Spleen (tissue), 7 donors: ENCODE measurements around the gene GPR137.

Experiments used
- POLR2A ChIP-seq, 3 donors: fragments of 450-650 bp; IDR thresholded peaks; one replicate each; pipeline ENCODE4 v1.5.1; 2017; ENCODE audit warnings: antibody characterized with exemption in 3 of 3, mild to moderate bottlenecking in 1 of 3
- POLR2AphosphoS5 ChIP-seq, 3 donors: sonication (generic); formaldehyde crosslinking; IDR thresholded peaks; one replicate each; pipeline ENCODE4 v1.5.1; 2017; ENCODE audit warnings: antibody characterized with exemption in 3 of 3
- TF ChIP-seq, protein P1 (sequence below), 11 experiments: fragments of 200-600 bp in 7 of 11; fragments of 450-650 bp in 4 of 11; sonication (generic) in 4 of 11; IDR thresholded peaks in 8 of 11; conservative IDR thresholded peaks in 3 of 11; 1 replicate in 7 of 11; 2 replicates in 4 of 11; pipeline versions ENCODE4 v1.4.0 to v1.8.0; 2016 to 2021; ENCODE audit warnings: antibody characterized with exemption in 11 of 11, inconsistent platforms in 4 of 11, mild to moderate bottlenecking in 1 of 11
- donor health status: DM: no; HTN: no; CAD: no; lungs with moderate emphysema.
- donor health status: DM: no; HTN: no; CAD: no.
- donor health status: DM: no; HTN: no; CAD: no.

DNA sequence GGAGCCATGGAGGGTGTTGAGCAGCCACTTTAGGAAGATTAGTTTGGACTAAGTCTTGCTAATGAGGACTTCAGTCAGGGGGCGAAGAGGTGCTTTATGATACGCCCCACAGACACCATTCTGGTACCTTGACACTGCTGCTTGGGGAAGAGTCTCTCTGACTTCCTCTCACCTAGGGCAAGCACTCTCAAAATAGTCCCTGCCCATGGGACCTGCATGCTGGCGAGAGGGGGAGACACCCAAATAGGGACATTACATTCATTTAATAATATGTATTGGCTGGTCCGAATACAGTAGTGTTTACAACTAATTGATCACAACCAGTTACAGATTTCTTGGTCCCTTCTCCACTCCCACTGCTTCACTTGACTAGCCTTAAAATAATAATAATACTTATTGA is 10.1 kb downstream of the GPR137 start:
- TF ChIP-seq, protein P1, sequence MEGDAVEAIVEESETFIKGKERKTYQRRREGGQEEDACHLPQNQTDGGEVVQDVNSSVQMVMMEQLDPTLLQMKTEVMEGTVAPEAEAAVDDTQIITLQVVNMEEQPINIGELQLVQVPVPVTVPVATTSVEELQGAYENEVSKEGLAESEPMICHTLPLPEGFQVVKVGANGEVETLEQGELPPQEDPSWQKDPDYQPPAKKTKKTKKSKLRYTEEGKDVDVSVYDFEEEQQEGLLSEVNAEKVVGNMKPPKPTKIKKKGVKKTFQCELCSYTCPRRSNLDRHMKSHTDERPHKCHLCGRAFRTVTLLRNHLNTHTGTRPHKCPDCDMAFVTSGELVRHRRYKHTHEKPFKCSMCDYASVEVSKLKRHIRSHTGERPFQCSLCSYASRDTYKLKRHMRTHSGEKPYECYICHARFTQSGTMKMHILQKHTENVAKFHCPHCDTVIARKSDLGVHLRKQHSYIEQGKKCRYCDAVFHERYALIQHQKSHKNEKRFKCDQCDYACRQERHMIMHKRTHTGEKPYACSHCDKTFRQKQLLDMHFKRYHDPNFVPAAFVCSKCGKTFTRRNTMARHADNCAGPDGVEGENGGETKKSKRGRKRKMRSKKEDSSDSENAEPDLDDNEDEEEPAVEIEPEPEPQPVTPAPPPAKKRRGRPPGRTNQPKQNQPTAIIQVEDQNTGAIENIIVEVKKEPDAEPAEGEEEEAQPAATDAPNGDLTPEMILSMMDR (IDR thresholded peaks at IDR 0.05 in 8 of 11, conservative IDR thresholded peaks at IDR 0.05 in 3 of 11): no peak
- TF ChIP-seq POLR2A (IDR thresholded peaks at IDR 0.05): no peak
- TF ChIP-seq POLR2AphosphoS5 (IDR thresholded peaks at IDR 0.05): no peak
